NCI-H226 (cell line): ENCODE data around the gene KRT8.
A peak's percentile ranks its signal among the peaks of the same experiment; 100 is the strongest.
"Not testable (repeated sequence)": the region's sequence is repeated elsewhere in the genome, so short reads cannot be mapped to it uniquely, and the experiment has no call there.

ENCODE experiments used
- DNase-seq: peaks from one replicate; pipeline ENCODE4 v3.0.0-alpha.2; 2015

The KRT8 gene

GRCh38 chr12:52901715-52902541, 2.9 kb downstream of the KRT8 start:
- no peak for DNase-seq

GRCh38 chr12:52900896-52901714, 3.8 kb downstream of the KRT8 start:
- no peak for DNase-seq

- DNase-seq: no peak
Observed at GRCh38 chr12:52900166-52900895, 4.5 kb downstream of the KRT8 start.

GRCh38 chr12:52899338-52900035, 5.4 kb downstream of the KRT8 start:
- DNase-seq: no peak

GRCh38 chr12:52896190-52897100, 8.4 kb downstream of the KRT8 start:
- no peak for DNase-seq

GRCh38 chr12:52895726-52896189, 9.1 kb downstream of the KRT8 start:
- DNase-seq: peak; percentile 73

GRCh38 chr12:52892974-52893373, 11.9 kb downstream of the KRT8 start:
- no peak for DNase-seq

GRCh38 chr12:52892207-52892852, 12.5 kb downstream of the KRT8 start:
- DNase-seq: no peak

- no peak for DNase-seq
Observed at GRCh38 chr12:52891044-52891443, 13.8 kb downstream of the KRT8 start.

- DNase-seq: no peak
Observed at GRCh38 chr12:52890417-52890816, 14.5 kb downstream of the KRT8 start.

GRCh38 chr12:52884526-52885293, 20.2 kb downstream of the KRT8 start:
- DNase-seq: peak; percentile 34

- DNase-seq: not testable (repeated sequence)
Observed at GRCh38 chr12:52880499-52880898, 24.4 kb downstream of the KRT8 start.

GRCh38 chr12:52879394-52880351, 25.2 kb downstream of the KRT8 start:
- DNase-seq: peak; percentile 89

GRCh38 chr12:52878507-52879393, 26.1 kb downstream of the KRT8 start:
- peak; percentile 55 for DNase-seq

- DNase-seq: no peak
Observed at GRCh38 chr12:52877242-52877641, 27.6 kb downstream of the KRT8 start.

GRCh38 chr12:52876372-52876771, 28.5 kb downstream of the KRT8 start:
- no peak for DNase-seq

GRCh38 chr12:52874573-52875435, 30.1 kb downstream of the KRT8 start:
- DNase-seq: peak; percentile 51
